ENCODE results near the gene RAMACL. TPM values are rescaled to one million over a fixed set of nuclear protein-coding genes. Genes with fewer than 3 reads are reported as not detected.

Gene RAMACL
- total RNA-seq, 1 experiment from 2014 or later: 0.28 TPM

DNA sequence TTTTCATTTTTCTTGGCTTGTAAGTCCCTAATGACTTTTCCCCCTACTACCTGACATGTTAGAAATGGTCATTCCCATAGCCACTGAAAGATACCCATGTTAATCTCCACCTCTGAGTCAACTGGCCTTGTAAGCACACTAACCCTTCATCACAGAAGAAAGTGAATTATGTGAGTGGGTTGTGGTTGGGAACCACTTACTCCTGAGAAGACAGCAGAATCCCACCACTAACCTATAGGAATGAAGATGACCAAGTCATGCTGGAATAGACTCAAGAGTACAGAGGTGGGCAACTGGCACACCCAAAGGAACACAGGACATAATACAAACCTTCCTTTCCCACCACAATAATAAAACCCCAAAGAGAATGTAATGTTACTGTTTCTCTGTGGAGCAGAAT is 30.1 kb downstream of the RAMACL start:
- Histone ChIP-seq H2BK12ac (ENCODE audit: insufficient read length, low read depth, low read length) (no peak overlapping the region), H3K23me2 (ENCODE audit: insufficient read length, low read depth, low read length, poor library complexity, severe bottlenecking) (no peaks in the 10 kb centered on the region), H3K56ac (ENCODE audit: insufficient read length, low read depth, low read length) (no peak overlapping the region), H3K27ac (ENCODE audit: insufficient read length, low read depth, low read length) (no peak overlapping the region), H2AK5ac (ENCODE audit: insufficient read length, low read length) (no peak overlapping the region), H3K14ac (ENCODE audit: insufficient read depth, low read length) (no peak overlapping the region), H3K23ac (ENCODE audit: insufficient read length, low read depth, low read length) (no peak overlapping the region), H3T11ph (ENCODE audit: low read length) (no peak overlapping the region), H3K4ac (ENCODE audit: low read depth, low read length) (no peak overlapping the region), H4K20me1 (ENCODE audit: control insufficient read depth, insufficient read depth, insufficient read length) (no peaks in the 10 kb centered on the region), H3K9me3 (ENCODE audit: control insufficient read depth, low read depth, low read length) (no peaks in the 10 kb centered on the region), H3K4me2 (ENCODE audit: insufficient read depth, insufficient read length, low read length) (no peak overlapping the region), H4K91ac (ENCODE audit: insufficient read length, low read depth, low read length) (no peak overlapping the region), H3K27me3 (ENCODE audit: insufficient read depth, low read length) (no peaks in the 10 kb centered on the region), H2BK20ac (ENCODE audit: low read depth, low read length, poor library complexity, severe bottlenecking) (no peak overlapping the region), H4K5ac (ENCODE audit: insufficient read length, low read depth, low read length) (no peak overlapping the region), H2BK5ac (ENCODE audit: insufficient read length, low read length) (no peak overlapping the region), H3K4me1 (ENCODE audit: insufficient read depth, low read length) (peaks cover 6% of the 10 kb centered on the region; the same call in 1 of the 2 replicates), H3K79me2 (ENCODE audit: insufficient read depth, low read length) (peaks cover 4% of the 10 kb centered on the region; the same call in 1 of the 2 replicates), H3K18ac (ENCODE audit: insufficient read length, low read depth, low read length) (no peak overlapping the region), H2BK120ac (ENCODE audit: low read depth, low read length, poor library complexity, severe bottlenecking) (no peak overlapping the region), H3K79me1 (ENCODE audit: insufficient read depth, low read depth, low read length, poor library complexity, severe bottlenecking) (no peaks in the 10 kb centered on the region), H4K8ac (replicated peaks; ENCODE audit: insufficient read length, low read depth, low read length) (no peak overlapping the region), H2AFZ (ENCODE audit: low read length) (no peak overlapping the region), H3K9ac (ENCODE audit: extremely low read depth, insufficient read length, low read length) (no peak overlapping the region), H2BK15ac (ENCODE audit: low read depth, low read length) (no peak overlapping the region)
- Mint-ChIP-seq H3K4me1 (peaks cover 39 to 43% of the 10 kb centered on the region in 2 experiments), H3K36me3 (ENCODE audit: insufficient read depth in 1 of 3, low read depth in 3 of 3) (no peaks in the 10 kb centered on the region; a peak in 1 of 7 replicates), H3K27me3 (ENCODE audit: low read depth) (peaks cover 2% of the 10 kb centered on the region; the same call in 1 of the 2 replicates), H3K27ac (no peak overlapping the region), H3K9me3 (no peaks in the 10 kb centered on the region; a peak in 1 of 5 replicates), H3K4me3 (no peak overlapping the region)
- TF ChIP-seq CTCF (conservative IDR thresholded peaks at IDR 0.05): no peak
- DNase-seq: no peak

Data from H9 (cell line).